ENCODE results near the gene CPNE6. TPM values are rescaled to one million over a fixed set of nuclear protein-coding genes. Genes with fewer than 3 reads are reported as not detected.
A peak's percentile ranks its signal among the peaks of the same experiment; 100 is the strongest.

Gene CPNE6
- polyA plus RNA-seq, 3 donors, result not detected

- no peaks in the 10 kb centered on the region for H3K27me3 ChIP-seq (ENCODE audit: control insufficient read depth in 2 of 2, insufficient read depth in 2 of 2, low read length in 2 of 2)
- no peak overlapping the region for H3K4me3 ChIP-seq (replicated peaks in 1 of 3; ENCODE audit: low read depth in 2 of 3, low read length in 3 of 3)
- H3K9ac ChIP-seq (ENCODE audit: insufficient read depth, low read length, poor library complexity, severe bottlenecking), result no peak overlapping the region
- Mint-ChIP-seq H3K27me3 (ENCODE audit: low read depth in 3 of 3) (peaks cover 0 to 5% (median 0%) of the 10 kb centered on the region in 3 donors), H3K36me3 (peaks cover 46 to 73% of the 10 kb centered on the region in 2 donors), H3K9me3 (no peaks in the 10 kb centered on the region), H3K4me3 (no peak overlapping the region), H3K4me1 (peaks cover 4% of the 10 kb centered on the region), H3K27ac (peak overlapping the region in 6 of 7 donors; percentile 23 to 72 (median 41))
- peaks cover 51 to 61% of the 10 kb centered on the region in 2 donors for H3K36me3 ChIP-seq (replicated peaks in 1 of 2; ENCODE audit: control insufficient read depth in 1 of 2, insufficient read depth in 2 of 2, low read length in 2 of 2)
- no peak for TF ChIP-seq CTCF (IDR thresholded peaks at IDR 0.05)
- no peak overlapping the region for H3K4me2 ChIP-seq (replicated peaks; ENCODE audit: extremely low read depth, low read length, poor library complexity, severe bottlenecking)
- H3K27ac ChIP-seq (ENCODE audit: low read depth in 1 of 2, low read length in 2 of 2), result peak overlapping the region in 1 of 2 donors; percentile 24
- DNase-seq, result no peak
- 100% methylated on average over 4 of the region's 9 CpGs for WGBS (ENCODE audit: insufficient coverage)
- H2AFZ ChIP-seq (ENCODE audit: insufficient read depth, low read depth, low read length, poor library complexity, severe bottlenecking), result no peak overlapping the region
- H3K4me1 ChIP-seq (ENCODE audit: control insufficient read depth in 1 of 2, insufficient read depth in 2 of 2, low read length in 2 of 2), result no peaks in the 10 kb centered on the region
- H3K9me3 ChIP-seq (replicated peaks in 1 of 2; ENCODE audit: control insufficient read depth in 1 of 2, insufficient read depth in 1 of 2, low read length in 2 of 2), result no peaks in the 10 kb centered on the region
- intact Hi-C loops (cut with micrococcal nuclease), result no loop called here
- no peaks in the 10 kb centered on the region for H4K20me1 ChIP-seq (ENCODE audit: insufficient read depth, low read length)
- no peaks in the 10 kb centered on the region for H3K79me2 ChIP-seq (ENCODE audit: insufficient read depth, low read length)
Measured at GRCh38 chr14:24123424-24124417, 52.4 kb downstream of the CPNE6 start.

GRCh38 chr14:24126939-24127338, 55.6 kb downstream of the CPNE6 start:
- H3K9ac ChIP-seq (ENCODE audit: insufficient read depth, low read length, poor library complexity, severe bottlenecking), result no peak overlapping the region
- Mint-ChIP-seq H3K4me1 (peaks cover 13% of the 10 kb centered on the region), H3K36me3 (peaks cover 22 to 51% of the 10 kb centered on the region in 2 donors), H3K27ac (no peak overlapping the region), H3K4me3 (no peak overlapping the region), H3K27me3 (ENCODE audit: low read depth in 3 of 3) (peaks cover 0 to 2% (median 0%) of the 10 kb centered on the region in 3 donors), H3K9me3 (no peaks in the 10 kb centered on the region)
- no peak overlapping the region for H3K4me3 ChIP-seq (replicated peaks in 1 of 3; ENCODE audit: low read depth in 2 of 3, low read length in 3 of 3)
- no peaks in the 10 kb centered on the region for H3K27me3 ChIP-seq (ENCODE audit: control insufficient read depth in 2 of 2, insufficient read depth in 2 of 2, low read length in 2 of 2)
- H3K9me3 ChIP-seq (replicated peaks in 1 of 2; ENCODE audit: control insufficient read depth in 1 of 2, insufficient read depth in 1 of 2, low read length in 2 of 2), result no peaks in the 10 kb centered on the region
- H3K27ac ChIP-seq (ENCODE audit: low read depth in 1 of 2, low read length in 2 of 2), result no peak overlapping the region
- no peak overlapping the region for H2AFZ ChIP-seq (ENCODE audit: insufficient read depth, low read depth, low read length, poor library complexity, severe bottlenecking)
- intact Hi-C loops (cut with micrococcal nuclease), result no loop called here
- H3K4me2 ChIP-seq (replicated peaks; ENCODE audit: extremely low read depth, low read length, poor library complexity, severe bottlenecking), result no peak overlapping the region
- no peak for TF ChIP-seq CTCF (IDR thresholded peaks at IDR 0.05)
- no peaks in the 10 kb centered on the region for H4K20me1 ChIP-seq (ENCODE audit: insufficient read depth, low read length)
- DNase-seq, result no peak
- H3K79me2 ChIP-seq (ENCODE audit: insufficient read depth, low read length), result no peaks in the 10 kb centered on the region
- peaks cover 5 to 7% of the 10 kb centered on the region in 2 donors for H3K4me1 ChIP-seq (ENCODE audit: control insufficient read depth in 1 of 2, insufficient read depth in 2 of 2, low read length in 2 of 2)
- peaks cover 22 to 29% of the 10 kb centered on the region in 2 donors for H3K36me3 ChIP-seq (replicated peaks in 1 of 2; ENCODE audit: control insufficient read depth in 1 of 2, insufficient read depth in 2 of 2, low read length in 2 of 2)
